ENCODE results near the gene TP53RK. TPM values are rescaled to one million over a fixed set of nuclear protein-coding genes. Genes with fewer than 3 reads are reported as not detected.
A peak's percentile ranks its signal among the peaks of the same experiment; 100 is the strongest.

The TP53RK gene
- polyA plus RNA-seq, 1 of the 3 experiments (the other 2 are of a cell fraction): 5.5 TPM

GRCh38 chr20:46646659-46647380 is 42.4 kb downstream of the TP53RK start:
- no peaks in the 10 kb centered on the region for H3K9me2 ChIP-seq
- no peaks in the 10 kb centered on the region for H4K20me1 ChIP-seq (ENCODE audit: insufficient read depth)
- ChIA-PET POLR2A (no interaction called here), CTCF (interaction anchor here (0.6 to 1.2 kb wide), 4 partner anchors 12 to 173 kb away, joined by 3 to 4 read pairs (median 4); no protein-coding TSS in a partner anchor)
- 52% methylated on average over 3 of the region's 3 CpGs for WGBS (ENCODE audit: low lambda C conversion rate)
- no peaks in the 10 kb centered on the region for H3F3A ChIP-seq (replicated peaks; ENCODE audit: insufficient read depth)
- H3K79me2 ChIP-seq (ENCODE audit: insufficient read depth): no peaks in the 10 kb centered on the region
- no peak overlapping the region for H3K4me2 ChIP-seq
- H3K27ac ChIP-seq (ENCODE audit: low read depth in 2 of 2, low read length in 1 of 2): no peak overlapping the region
- H3K9me3 ChIP-seq: no peaks in the 10 kb centered on the region
- no peak for DNase-seq
- peaks cover 0 to 3% of the 10 kb centered on the region in 2 experiments; a peak in 1 of 4 replicates for H3K4me1 ChIP-seq (ENCODE audit: control insufficient read depth in 1 of 2, insufficient read depth in 2 of 2, low read depth in 1 of 2, low read length in 1 of 2)
- TF ChIP-seq YY1 (IDR thresholded peaks at IDR 0.05; ENCODE audit: low read depth) (no peak), MEF2A (IDR thresholded peaks at IDR 0.05; ENCODE audit: borderline replicate concordance, low read depth) (peak; percentile 50; the same call in 1 of the 2 replicates)
- H3K9ac ChIP-seq: no peak overlapping the region
- H2AFZ ChIP-seq (ENCODE audit: low read depth): no peak overlapping the region
- no peak overlapping the region for H3K4me3 ChIP-seq (ENCODE audit: low read depth in 2 of 2, low read length in 1 of 2)
- H3K27me3 ChIP-seq (ENCODE audit: insufficient read depth): peaks cover 13% of the 10 kb centered on the region; the same call in 1 of the 2 replicates
- H3K36me3 ChIP-seq (replicated peaks in 1 of 2; ENCODE audit: control insufficient read depth in 1 of 2, insufficient read depth in 2 of 2, low read length in 1 of 2): no peaks in the 10 kb centered on the region

GRCh38 chr20:46646122-46646521 is 43.1 kb downstream of the TP53RK start:
- Histone ChIP-seq H3K9ac (no peak overlapping the region), H3K27ac (ENCODE audit: low read depth in 2 of 2, low read length in 1 of 2) (no peak overlapping the region), H4K20me1 (ENCODE audit: insufficient read depth) (no peaks in the 10 kb centered on the region), H3K79me2 (ENCODE audit: insufficient read depth) (no peaks in the 10 kb centered on the region), H3K9me2 (no peaks in the 10 kb centered on the region), H3K4me3 (ENCODE audit: low read depth in 2 of 2, low read length in 1 of 2) (no peak overlapping the region), H3K9me3 (no peaks in the 10 kb centered on the region), H3K4me2 (no peak overlapping the region), H2AFZ (ENCODE audit: low read depth) (no peak overlapping the region), H3K4me1 (ENCODE audit: control insufficient read depth in 1 of 2, insufficient read depth in 2 of 2, low read depth in 1 of 2, low read length in 1 of 2) (no peaks in the 10 kb centered on the region), H3K36me3 (replicated peaks in 1 of 2; ENCODE audit: control insufficient read depth in 1 of 2, insufficient read depth in 2 of 2, low read length in 1 of 2) (no peaks in the 10 kb centered on the region), H3K27me3 (ENCODE audit: insufficient read depth) (peaks cover 6% of the 10 kb centered on the region; the same call in 1 of the 2 replicates), H3F3A (replicated peaks; ENCODE audit: insufficient read depth) (no peaks in the 10 kb centered on the region)
- CTCF ChIA-PET: interaction anchor here (1.2 to 1.3 kb wide), 2 partner anchors 35 to 84 kb away, joined by 4 read pairs; no protein-coding TSS in a partner anchor
- no peak for TF ChIP-seq REST (IDR thresholded peaks at IDR 0.05; ENCODE audit: low read depth, low read length)
- no peak for TF ChIP-seq JUND (IDR thresholded peaks at IDR 0.05)
- no peak for TF ChIP-seq EP300 (IDR thresholded peaks at IDR 0.05; ENCODE audit: borderline replicate concordance in 1 of 2, low read depth in 1 of 2, low read length in 1 of 2)
- no peak for TF ChIP-seq ELF1 (IDR thresholded peaks at IDR 0.05)
- no peak for TF ChIP-seq PBX3 (IDR thresholded peaks at IDR 0.05)
- TF ChIP-seq ZBTB33 (IDR thresholded peaks at IDR 0.05; ENCODE audit: borderline replicate concordance, low read depth): no peak
- no peak for TF ChIP-seq YY1 (IDR thresholded peaks at IDR 0.05; ENCODE audit: low read depth)
- no peak for TF ChIP-seq RCOR1 (IDR thresholded peaks at IDR 0.05; ENCODE audit: low read length)
- TF ChIP-seq POLR2AphosphoS5 (IDR thresholded peaks at IDR 0.05; ENCODE audit: low read depth, low read length): no peak
- no peak for TF ChIP-seq FOXM1 (IDR thresholded peaks at IDR 0.05; ENCODE audit: low read depth)
- WGBS (ENCODE audit: low lambda C conversion rate): 36% methylated on average over 4 of the region's 4 CpGs
- POLR2A ChIA-PET: no interaction called here
- no peak for DNase-seq
